A673 (cell line): ENCODE results near the gene TCFL5.
"Not testable (repeated sequence)": the region's sequence is repeated elsewhere in the genome, so short reads cannot be mapped to it uniquely, and the experiment has no call there.

Experiments used
- CTCF ChIP-seq: fragments of 300-800, 200-600 bp; sonication (generic); conservative IDR thresholded peaks from 2 replicates; pipeline ENCODE4 v1.5.1; 2017; ENCODE audit warnings: low read depth, mild to moderate bottlenecking, antibody characterized with exemption, low read length, moderate library complexity, mixed read lengths
- EZH2 ChIP-seq: fragments of 200-600 bp; sonication (generic); IDR thresholded peaks from 2 replicates; pipeline ENCODE4 v1.6.1; 2017; ENCODE audit warnings: borderline replicate concordance, low read depth, mild to moderate bottlenecking, mixed read lengths, antibody characterized with exemption, low read length; ENCODE audit not compliant: poor library complexity, severe bottlenecking

- TF ChIP-seq EZH2, CTCF: not testable (repeated sequence)
Observed at GRCh38 chr20:62853304-62853703, 8.3 kb downstream of the TCFL5 start.
